ENCODE results near the gene ATXN3L. TPM values are rescaled to one million over a fixed set of nuclear protein-coding genes. Genes with fewer than 3 reads are reported as not detected.

ATXN3L gene
- total and polyA plus RNA-seq, 10 of the 15 experiments (the other 5 are each of a cell fraction or from before 2014, with no cell fraction given): not detected

GRCh38 chrX:13283950-13284546 is 35.8 kb downstream of the ATXN3L start:
- ChIA-PET RAD21 (ENCODE audit: unreplicated experiment) (interaction anchor here (1.0 to 1.8 kb wide), 2 partner anchors 29 to 31 kb away, joined by 3 to 4 read pairs; no protein-coding TSS in a partner anchor), POLR2A (no interaction called here), CTCF (interaction anchor here (0.7 to 2.7 kb wide), 7 partner anchors 11 to 337 kb away, joined by 3 to 9 read pairs (median 5); no protein-coding TSS in a partner anchor), SMC1A (ENCODE audit: uncharacterized antibody, unreplicated experiment) (interaction anchor here (1.1 to 2.5 kb wide), 5 partner anchors 55 to 337 kb away, joined by 3 to 11 read pairs (median 3); no protein-coding TSS in a partner anchor)
- TF ChIP-seq CEBPB (IDR thresholded peaks at IDR 0.05; ENCODE audit: borderline replicate concordance in 1 of 2, low read depth in 2 of 2, low read length in 2 of 2) (no peak), BCL3 (IDR thresholded peaks at IDR 0.05; ENCODE audit: borderline replicate concordance, insufficient read depth, low read depth, low read length, poor library complexity, severe bottlenecking) (no peak), IRF4 (IDR thresholded peaks at IDR 0.05; ENCODE audit: low read depth, low read length) (no peak), SUZ12 (IDR thresholded peaks at IDR 0.05; ENCODE audit: unreplicated experiment) (no peak)
- Histone ChIP-seq H3K4me1 (ENCODE audit: control insufficient read depth, insufficient read depth, low read length) (no peaks in the 10 kb centered on the region), H3K36me3 (ENCODE audit: control insufficient read depth in 2 of 2, insufficient read depth in 2 of 2, low read length in 1 of 2) (no peaks in the 10 kb centered on the region), H2AFZ (ENCODE audit: control insufficient read depth, low read depth, low read length) (no peak overlapping the region), H3K27me3 (replicated peaks in 1 of 2; ENCODE audit: control insufficient read depth in 2 of 2, insufficient read depth in 2 of 2, low read length in 1 of 2) (no peaks in the 10 kb centered on the region), H3K4me3 (no peak overlapping the region), H3K9me3 (replicated peaks; ENCODE audit: control insufficient read depth, insufficient read depth, low read length) (peaks cover 10% of the 10 kb centered on the region; the same call in 2 of the 3 replicates), H3K4me2 (ENCODE audit: control insufficient read depth, insufficient read depth) (no peak overlapping the region), H3K27ac (ENCODE audit: control insufficient read depth, insufficient read depth) (no peak overlapping the region), H3K9ac (ENCODE audit: control insufficient read depth, insufficient read depth, low read length) (no peak overlapping the region), H4K20me1 (ENCODE audit: control insufficient read depth, insufficient read depth) (no peaks in the 10 kb centered on the region), H3K79me2 (ENCODE audit: control insufficient read depth, insufficient read depth, low read length) (no peaks in the 10 kb centered on the region)
- intact Hi-C loops (cut with micrococcal nuclease; ENCODE audit: unreplicated experiment) (no loop called here), in situ Hi-C loops (cut with MboI) (no loop called here)
- BruUV-seq (replicated peaks): no TSS peak
- DNase-seq (ENCODE audit: low read depth, low spot score) (no peak), FAIRE-seq (no peak), ATAC-seq (no peak)
- 48% methylated on average over 1 of the region's 1 CpG for WGBS (ENCODE audit: insufficient coverage, insufficient replicate concordance, low lambda C conversion rate, missing lambda C conversion rate)
